Choroid plexus epithelial cell (primary cell): ENCODE measurements around the gene BCAS3.

Experiments
- DNase-seq: peaks from one replicate; pipeline ENCODE4 v3.0.0-alpha.2; 2010; ENCODE audit warnings: low read depth
- H3K4me3 ChIP-seq: 2 replicates; pipeline ENCODE4 v1.5.1; 2011; ENCODE audit warnings: low read depth, mild to moderate bottlenecking, control low read depth, low read length, moderate library complexity
- TF ChIP-seq, protein P1 (sequence below): conservative IDR thresholded peaks from 2 replicates; pipeline ENCODE4 v1.5.1; 2011; ENCODE audit warnings: low read depth, mild to moderate bottlenecking, control low read depth, inconsistent platforms, low read length, moderate library complexity

Gene BCAS3

DNA sequence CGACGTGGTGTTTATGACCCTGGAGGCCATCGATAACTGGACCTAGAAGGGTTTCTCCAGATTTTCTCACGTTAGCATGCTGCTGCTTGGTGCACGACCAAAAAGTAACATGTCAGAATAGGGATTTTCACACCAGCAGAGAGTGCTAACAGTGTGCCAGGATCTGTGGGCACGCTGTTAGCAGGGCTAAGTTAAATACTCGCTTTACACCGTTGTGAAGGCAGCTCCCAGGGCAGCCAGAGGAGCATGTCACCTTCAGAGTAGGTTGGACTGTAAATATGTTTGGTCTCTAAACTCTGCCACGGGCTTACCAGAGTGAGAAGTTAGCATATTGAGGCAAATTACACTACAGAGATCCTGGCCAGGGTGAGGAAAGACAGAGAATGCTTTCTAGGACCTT, 608.8 kb downstream of the BCAS3 start:
- TF ChIP-seq, protein P1, sequence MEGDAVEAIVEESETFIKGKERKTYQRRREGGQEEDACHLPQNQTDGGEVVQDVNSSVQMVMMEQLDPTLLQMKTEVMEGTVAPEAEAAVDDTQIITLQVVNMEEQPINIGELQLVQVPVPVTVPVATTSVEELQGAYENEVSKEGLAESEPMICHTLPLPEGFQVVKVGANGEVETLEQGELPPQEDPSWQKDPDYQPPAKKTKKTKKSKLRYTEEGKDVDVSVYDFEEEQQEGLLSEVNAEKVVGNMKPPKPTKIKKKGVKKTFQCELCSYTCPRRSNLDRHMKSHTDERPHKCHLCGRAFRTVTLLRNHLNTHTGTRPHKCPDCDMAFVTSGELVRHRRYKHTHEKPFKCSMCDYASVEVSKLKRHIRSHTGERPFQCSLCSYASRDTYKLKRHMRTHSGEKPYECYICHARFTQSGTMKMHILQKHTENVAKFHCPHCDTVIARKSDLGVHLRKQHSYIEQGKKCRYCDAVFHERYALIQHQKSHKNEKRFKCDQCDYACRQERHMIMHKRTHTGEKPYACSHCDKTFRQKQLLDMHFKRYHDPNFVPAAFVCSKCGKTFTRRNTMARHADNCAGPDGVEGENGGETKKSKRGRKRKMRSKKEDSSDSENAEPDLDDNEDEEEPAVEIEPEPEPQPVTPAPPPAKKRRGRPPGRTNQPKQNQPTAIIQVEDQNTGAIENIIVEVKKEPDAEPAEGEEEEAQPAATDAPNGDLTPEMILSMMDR: no peak
- no peak for DNase-seq
- no peak overlapping the region for H3K4me3 ChIP-seq

DNA sequence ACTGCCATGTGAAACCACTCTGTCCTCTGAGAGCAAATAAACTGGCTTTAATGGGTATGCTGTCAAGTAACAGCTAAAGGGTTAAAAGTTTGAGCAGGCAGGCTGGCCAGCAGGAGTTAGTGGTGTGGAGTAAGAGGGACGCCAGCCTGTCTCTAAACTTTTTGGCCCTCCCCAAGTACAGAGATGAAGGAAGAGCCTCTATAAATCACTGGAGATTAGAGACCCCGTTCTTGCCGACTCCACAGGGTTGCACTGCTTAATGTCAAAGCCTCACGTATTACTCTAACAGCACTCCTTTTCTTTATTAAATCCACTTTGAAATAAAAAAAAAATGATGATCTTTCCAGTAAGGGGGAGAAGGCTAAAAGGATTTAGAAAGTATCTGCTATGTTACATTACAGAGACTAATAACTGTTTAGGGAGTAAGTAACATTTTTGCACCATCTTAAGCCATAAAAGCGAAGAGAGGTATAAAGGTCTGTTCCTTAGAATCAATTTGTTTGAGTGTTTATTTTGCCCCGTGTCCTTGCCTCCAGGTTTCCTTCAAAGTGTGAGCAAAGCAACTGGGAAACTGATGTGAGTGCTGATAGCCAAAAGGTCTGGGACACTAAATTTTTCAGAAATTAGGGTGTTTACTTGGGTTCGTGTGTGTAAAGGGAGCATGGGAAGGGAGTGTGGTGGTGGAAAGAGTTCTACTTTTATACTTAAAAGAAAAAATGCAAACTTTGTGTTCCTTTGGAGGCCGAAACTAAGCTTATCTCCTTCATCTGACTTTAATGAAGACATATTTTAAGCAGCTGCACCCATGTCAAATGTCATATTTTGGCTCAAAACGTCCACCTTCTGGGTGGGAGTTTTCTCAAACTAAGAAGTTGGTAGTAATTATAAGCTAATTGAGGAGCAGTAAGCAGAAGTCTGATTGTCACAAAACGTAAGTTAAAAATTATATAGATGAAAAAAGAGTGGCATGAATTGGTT, 612.0 kb downstream of the BCAS3 start:
- no peak for DNase-seq
- TF ChIP-seq, protein P1: no peak
- H3K4me3 ChIP-seq: no peak overlapping the region

DNA sequence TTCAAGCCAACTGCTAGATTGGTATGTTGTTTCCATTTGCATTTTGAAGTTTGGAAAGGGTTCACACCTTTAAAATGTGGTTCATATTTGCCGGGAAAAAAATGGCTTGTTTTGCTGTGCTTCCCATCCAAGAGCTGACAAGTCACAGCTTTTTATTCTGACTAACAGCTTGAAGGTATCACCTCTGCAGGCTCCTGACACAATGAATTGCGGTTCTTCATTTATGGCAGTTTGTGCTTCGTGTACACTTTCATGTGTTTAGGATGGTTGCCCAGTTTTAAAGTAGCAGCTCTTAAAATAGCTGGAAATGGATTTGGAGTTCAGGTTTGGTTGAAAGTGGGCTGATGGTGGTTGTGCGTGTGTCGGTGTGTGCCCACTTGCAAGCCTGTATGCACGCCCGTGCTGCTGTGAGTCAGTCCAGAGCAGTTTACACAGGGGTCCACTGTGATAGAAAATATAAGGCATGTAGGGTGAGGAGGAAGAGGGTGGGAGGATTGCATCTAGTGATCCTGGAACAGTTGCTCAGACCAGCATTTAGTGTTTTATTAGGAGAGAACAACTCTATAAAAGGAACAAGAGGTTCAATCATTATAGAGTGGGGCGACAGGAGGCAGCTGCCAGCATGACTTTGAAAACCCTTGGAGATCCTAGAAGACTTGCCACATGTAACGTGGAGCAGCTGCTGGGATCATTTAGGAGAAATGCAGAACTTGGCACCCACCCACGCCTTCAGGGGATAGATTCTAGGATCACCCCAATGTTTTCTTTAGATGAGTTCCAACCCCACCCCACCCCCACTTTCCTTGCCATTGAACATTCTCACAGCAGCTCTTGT, 614.0 kb downstream of the BCAS3 start:
- TF ChIP-seq, protein P1: no peak
- no peak for DNase-seq

DNA sequence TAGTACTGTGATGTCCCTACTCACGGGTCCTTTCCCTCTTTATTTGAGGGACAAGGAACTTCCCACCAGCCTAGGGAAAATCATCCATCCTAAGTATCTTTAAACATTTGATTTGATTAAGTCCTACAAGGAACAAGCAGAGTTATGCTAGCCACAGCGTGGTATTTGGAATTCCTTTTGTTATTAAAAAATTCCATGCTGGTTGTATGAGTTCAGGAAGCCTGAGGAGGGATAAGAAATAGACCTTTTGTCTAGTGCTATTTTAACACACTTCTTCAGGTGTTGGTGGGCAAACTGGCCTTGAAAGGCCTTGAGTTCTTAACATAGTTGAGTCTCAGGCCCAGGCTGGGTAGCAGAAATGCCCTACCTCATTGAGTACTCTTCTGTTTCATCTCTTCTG, 616.6 kb downstream of the BCAS3 start:
- no peak for DNase-seq
- TF ChIP-seq, protein P1: no peak
- no peak overlapping the region for H3K4me3 ChIP-seq

More for the DNA sequence above, 614.0 kb downstream of the BCAS3 start:
- no peak overlapping the region for H3K4me3 ChIP-seq

DNA sequence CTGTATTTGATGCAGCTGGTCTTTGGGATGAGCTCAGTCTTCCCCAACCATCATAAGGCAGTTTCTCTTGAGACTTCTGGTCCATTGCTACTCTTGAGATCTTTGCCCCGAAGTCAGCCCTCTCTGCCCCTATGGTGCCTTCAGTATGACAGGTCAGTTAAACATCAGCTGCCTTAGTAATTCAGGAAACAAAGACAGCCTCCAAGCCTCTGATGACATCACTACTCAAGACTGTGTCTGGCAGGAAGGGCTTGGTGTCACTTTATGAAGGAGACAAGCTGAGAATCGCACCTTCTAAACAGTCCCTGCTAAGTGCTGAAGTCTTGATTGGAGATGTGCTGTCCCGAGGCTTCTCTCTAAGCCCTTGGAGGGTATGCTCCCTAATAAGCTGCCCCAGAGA, 617.1 kb downstream of the BCAS3 start:
- TF ChIP-seq, protein P1: no peak
- H3K4me3 ChIP-seq: no peak overlapping the region
- DNase-seq: peak; percentile 49

DNA sequence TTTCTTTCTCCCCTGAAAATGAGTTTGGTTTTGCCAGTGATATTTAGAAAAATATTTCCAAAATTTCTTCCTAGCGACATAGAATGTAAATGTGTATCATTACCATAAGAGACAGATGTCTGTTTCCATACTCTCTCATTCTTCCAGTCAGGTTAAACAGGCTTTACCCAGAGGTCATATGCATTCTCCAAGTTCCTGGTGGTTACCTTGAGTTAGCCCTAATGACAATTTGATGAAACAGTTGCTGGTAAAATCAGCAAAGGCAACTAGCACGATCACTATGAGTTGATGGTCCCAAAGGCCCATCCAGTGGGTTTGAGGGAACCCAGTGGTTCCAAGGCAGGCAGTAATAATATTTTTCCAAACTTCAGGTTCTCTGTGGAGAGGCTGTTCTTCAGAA, 618.4 kb downstream of the BCAS3 start:
- TF ChIP-seq, protein P1: no peak
- no peak for DNase-seq
- no peak overlapping the region for H3K4me3 ChIP-seq
